A673 (cell line): ENCODE results near the gene GJB3.

ENCODE experiments used
- CTCF ChIP-seq: fragments of 300-800, 200-600 bp; sonication (generic); conservative IDR thresholded peaks from 2 replicates; pipeline ENCODE4 v1.5.1; 2017; ENCODE audit warnings: low read depth, mild to moderate bottlenecking, antibody characterized with exemption, low read length, moderate library complexity, mixed read lengths
- EZH2 ChIP-seq: fragments of 200-600 bp; sonication (generic); IDR thresholded peaks from 2 replicates; pipeline ENCODE4 v1.6.1; 2017; ENCODE audit warnings: borderline replicate concordance, low read depth, mild to moderate bottlenecking, mixed read lengths, antibody characterized with exemption, low read length; ENCODE audit not compliant: poor library complexity, severe bottlenecking

- TF ChIP-seq EZH2 (no peak), CTCF (no peak)
Measured at GRCh38 chr1:34816332-34816731, 35.3 kb downstream of the GJB3 start.
